ENCODE measurements around the gene PER3.

PER3 gene

DNA sequence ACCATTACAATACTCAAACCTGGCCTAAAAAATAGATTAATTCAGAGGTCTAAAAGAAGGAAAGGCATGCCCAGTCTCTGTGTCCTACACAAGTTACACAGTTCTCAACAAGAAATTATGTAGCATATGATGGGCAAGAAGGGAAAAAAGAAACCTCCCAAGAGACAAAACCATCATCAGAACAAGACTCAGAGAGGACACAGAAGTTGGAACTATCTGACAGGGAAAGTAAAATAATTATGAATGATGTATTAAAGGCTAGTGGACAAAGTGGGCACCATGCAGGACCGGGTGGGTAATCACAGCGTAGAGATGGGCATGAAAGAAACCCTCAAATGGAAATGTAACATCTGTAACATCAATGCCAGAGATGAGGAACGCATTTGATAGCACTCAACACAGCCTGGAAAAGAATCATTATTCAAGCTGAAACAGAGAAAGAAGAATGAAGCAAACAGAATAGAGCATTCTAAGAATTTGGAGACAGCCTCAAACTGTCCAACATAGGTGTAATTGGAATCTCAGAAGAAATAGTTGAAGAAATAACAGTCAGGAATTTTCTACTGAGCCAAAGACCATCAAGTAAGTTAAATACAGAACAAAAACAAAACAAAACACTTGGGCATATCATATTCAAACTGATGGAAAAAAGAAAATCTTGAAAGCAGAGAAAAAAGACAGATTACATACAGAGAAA is 29.7 kb downstream of the PER3 start:
- intact Hi-C loops (cut with DNase I): no loop called here
- DNase-seq: no peak

DNA sequence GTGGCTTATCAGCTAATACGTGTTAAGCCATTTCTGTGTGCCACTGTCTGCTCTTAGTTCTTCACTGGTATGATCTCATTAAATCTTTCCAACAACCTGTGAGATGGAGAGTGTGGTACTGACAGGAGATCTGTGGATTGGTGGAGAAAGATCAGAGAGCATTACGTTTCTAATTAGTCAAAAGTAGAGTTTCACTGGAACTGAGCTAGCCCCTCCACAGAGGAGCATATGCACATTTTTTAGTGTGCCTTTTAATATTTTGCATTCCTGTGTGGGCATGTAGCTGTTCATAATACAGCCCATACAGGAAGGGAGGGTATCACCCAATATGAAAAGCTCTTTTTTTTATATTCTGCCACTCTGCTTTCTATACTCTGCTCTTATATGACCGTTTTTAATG is 37.2 kb downstream of the PER3 start:
- DNase-seq: no peak
- intact Hi-C loops (cut with DNase I): no loop called here

DNA sequence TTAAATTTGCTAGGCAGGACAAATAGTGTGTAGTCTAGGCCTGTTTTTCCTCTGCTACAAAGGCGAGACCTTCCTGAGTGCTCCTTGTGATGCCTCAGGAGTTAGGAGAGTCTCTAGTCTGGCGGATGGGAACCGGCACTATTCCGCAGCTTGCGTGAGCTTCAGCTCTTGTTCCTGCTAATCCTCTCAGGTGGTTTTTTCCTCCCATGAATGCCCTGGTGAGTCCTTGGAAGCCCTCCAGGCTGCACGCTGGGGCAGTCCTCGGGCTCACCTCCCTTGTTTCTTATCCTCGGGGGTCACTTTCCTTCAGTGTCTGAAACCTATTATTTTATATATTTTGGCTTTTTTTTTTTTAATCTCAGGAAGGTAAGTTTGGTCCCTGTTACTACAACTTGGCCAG is 40.6 kb downstream of the PER3 start:
- no peak for DNase-seq
- intact Hi-C loops (cut with DNase I): no loop called here

DNA sequence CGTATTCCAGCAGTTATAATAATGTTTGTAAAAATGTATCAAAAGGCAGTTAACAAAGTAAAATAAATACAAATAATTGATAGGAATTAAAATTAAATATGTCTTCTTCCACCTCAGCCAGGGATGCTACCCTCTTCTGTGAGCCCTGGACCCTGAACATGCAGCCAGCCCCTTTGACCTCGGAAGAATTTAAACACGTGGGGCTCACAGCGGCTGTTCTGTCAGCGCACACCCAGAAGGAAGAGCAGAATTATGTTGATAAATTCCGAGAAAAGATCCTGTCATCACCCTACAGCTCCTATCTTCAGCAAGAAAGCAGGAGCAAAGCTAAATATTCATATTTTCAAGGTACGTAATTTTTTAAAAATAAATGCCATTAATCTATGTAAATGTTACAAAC is 42.3 kb downstream of the PER3 start:
- intact Hi-C loops (cut with DNase I): no loop called here

DNA sequence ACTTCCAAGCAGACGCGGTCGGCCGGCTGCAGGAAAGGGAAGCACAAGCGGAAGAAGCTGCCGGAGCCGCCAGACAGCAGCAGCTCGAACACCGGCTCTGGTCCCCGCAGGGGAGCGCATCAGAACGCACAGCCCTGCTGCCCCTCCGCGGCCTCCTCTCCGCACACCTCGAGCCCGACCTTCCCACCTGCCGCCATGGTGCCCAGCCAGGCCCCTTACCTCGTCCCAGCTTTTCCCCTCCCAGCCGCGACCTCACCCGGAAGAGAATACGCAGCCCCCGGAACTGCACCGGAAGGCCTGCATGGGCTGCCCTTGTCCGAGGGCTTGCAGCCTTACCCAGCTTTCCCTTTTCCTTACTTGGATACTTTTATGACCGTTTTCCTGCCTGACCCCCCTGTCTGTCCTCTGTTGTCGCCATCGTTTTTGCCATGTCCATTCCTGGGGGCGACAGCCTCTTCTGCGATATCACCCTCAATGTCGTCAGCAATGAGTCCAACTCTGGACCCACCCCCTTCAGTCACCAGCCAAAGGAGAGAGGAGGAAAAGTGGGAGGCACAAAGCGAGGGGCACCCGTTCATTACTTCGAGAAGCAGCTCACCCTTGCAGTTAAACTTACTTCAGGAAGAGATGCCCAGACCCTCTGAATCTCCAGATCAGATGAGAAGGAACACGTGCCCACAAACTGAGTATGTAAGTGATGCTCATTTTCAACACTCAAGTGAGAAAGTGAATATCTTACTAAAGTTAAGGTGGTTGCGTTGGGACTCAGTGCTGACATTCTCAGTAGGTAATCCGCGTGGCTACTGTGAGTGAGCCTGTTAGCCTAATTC is 43.2 kb downstream of the PER3 start:
- intact Hi-C loops (cut with DNase I): no loop called here
- DNase-seq: peak in 2 of 42 donors; percentile 15 to 27

More for the DNA sequence above, 42.3 kb downstream of the PER3 start:
- no peak for DNase-seq

DNA sequence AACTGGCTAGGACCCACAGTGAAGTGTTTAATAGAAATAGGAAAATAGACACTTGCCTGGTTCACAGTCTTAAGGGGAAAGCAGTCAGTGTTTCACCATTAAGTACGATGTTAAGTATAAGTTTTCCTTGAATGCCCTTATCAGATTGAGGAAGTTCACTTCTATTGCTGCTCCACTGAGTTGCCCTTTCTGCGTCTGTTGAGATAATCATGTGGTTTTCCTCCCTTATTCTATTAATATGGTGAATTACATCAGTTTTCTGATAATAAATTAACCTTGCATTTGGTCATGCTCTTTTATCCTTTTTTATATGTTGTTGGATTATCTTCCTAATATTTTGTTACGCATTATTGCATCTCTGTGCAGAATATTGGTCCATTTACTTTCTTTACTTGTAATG is 47.4 kb downstream of the PER3 start:
- intact Hi-C loops (cut with DNase I): no loop called here
- no peak for DNase-seq

DNA sequence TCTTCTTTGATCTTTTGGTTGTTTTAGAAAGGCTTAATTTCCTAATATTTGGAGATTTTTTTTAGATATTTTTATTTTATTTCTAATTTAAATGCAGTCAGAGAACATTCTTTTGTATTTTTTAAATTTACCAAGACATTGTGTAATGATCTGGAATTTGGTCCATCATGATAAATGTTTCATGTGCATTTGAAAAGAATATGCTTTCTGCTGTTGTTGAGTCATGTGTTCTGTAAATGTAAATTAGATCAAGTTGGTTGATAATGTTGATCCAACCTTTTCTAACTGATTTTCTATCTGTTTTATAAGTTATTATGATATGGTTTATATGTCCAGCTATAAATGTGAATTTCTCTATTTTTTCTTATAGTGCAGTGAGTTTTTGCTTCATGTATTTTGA is 48.9 kb downstream of the PER3 start:
- intact Hi-C loops (cut with DNase I): no loop called here
- no peak for DNase-seq

DNA sequence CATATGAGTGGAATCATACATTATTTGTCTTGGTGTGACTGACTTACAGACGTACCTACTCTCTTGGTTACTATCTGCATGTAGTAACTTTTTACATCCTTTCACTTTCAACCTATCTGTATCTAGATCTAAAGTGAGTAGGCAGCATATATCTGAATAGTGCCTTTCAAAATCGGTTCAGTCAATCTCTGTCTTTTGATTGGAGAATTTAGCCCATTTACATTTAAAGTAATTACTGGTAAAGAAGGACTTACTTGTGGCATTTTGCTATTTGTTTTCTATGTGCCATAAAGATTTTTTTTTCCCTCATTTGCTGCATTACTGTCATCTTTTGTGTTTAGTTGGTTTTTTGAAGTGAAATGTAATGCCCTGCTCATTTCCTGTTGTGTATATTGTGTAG is 54.6 kb downstream of the PER3 start:
- intact Hi-C loops (cut with DNase I): no loop called here
- DNase-seq: no peak

DNA sequence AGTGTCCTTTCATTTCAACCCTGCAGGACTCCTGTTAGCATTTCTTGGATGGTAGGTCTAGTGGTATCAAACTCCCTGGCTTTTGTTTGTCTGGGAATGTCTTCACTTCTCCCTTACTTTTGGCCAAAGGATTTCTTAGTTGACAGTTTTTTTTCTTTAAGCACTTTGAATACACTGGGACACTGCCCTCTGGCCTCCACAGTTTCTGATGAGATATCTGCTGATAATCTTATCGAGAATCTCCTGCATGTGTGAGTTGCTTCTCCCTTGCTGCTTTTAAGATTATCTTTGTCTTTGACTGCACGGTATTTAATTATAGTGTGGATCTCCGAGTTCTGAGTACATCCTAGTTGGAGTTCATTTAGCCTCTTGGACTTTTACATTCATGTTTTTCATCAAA is 55.4 kb downstream of the PER3 start:
- intact Hi-C loops (cut with DNase I): no loop called here
- DNase-seq: no peak

DNA sequence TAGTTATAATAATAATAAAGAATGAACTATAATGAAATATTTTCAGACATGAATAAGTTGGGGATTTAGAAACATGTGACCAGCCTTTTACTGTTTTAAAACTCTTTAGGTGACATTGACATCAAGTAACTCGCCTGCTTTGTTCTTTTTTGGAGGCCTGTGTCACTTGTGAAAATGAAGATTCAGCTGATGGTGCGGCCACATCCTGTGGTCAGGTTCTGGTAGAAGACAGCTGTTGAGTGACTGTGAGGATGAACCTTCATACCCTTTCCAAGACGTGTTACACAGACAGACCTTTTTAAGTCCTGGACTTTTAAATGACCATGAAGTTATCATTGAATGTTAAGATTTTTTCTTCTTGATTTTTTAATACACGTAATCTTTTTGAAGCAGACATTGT is 58.4 kb downstream of the PER3 start:
- intact Hi-C loops (cut with DNase I): no loop called here
- DNase-seq: no peak

DNA sequence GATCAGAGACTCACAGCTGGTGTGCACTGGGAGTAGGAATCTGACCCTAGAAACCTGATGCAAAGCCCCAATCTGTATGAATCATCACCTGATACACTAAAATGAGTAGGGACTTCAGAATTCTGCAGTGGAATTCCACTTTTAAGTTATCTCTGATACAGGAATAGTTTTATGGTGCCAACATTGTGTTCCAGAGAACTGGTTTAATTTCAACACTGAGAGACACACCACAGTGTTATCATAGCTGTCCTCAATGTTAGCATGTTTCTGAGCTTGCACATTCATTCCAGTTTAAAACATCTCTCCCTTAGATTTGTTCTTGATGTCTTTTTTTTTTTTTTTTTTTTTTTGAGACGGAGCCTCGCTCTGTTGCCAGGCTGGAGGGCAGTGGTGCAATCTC is 61.7 kb downstream of the PER3 start:
- intact Hi-C loops (cut with DNase I): no loop called here

DNA sequence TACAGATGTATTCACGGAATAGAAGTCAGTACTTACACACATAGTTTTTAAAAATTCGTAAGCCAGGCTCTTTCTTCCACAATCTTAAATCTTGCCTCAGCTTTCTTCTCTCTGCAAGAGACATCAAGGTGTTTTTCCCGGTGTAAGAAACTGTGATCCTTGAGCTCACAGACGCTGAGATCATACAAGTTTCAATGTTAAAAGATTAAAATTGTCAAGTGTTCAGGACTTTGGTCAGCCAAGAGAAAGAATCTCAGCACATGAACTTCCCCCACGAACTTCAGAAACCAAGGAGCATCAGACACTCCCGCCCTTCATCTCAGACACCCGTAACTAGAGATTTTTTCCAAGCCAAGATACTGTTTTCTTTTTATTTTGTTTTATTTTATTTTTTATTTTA is 62.6 kb downstream of the PER3 start:
- DNase-seq: no peak
- intact Hi-C loops (cut with DNase I): no loop called here

More for the DNA sequence above, 61.7 kb downstream of the PER3 start:
- DNase-seq: no peak

DNA sequence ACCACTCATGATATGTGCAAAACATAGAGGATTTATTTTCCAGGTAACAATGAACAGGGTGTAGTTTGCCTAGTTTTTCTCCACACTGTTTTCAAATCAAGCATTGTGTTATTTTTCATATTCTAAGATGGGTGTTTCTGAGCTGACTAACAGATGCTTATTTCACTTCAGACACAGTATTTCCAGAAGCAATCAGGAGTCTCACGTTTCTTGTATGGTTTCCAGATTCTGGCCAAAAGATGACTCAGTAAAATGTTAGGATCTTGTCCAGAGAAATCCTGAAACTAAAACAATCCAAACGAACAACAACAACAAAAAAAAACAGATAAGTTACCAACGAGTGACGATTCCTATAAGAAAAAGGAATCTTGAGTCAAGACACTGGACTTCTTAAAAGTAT is 63.5 kb downstream of the PER3 start:
- intact Hi-C loops (cut with DNase I): no loop called here
- no peak for DNase-seq

DNA sequence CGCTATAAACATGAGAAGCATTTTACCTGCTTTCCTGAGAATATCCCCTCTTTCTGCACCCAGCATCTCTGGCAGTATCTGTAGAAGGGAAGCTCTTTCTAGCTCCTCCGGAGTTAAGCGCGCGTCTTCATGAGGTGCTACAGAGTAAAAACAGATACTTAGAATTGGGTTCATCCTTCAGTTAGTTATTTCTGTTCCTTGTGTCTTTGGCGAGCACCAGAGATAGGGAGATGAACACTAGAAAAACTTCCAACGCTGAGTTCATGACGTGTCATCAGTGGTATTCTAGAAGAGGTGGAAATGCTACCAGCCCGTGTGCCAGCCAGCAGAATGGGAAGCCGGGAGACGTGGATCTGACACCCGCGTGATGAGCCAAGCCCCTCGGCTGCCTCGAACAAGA is 66.7 kb downstream of the PER3 start:
- intact Hi-C loops (cut with DNase I): no loop called here
- no peak for DNase-seq

DNA sequence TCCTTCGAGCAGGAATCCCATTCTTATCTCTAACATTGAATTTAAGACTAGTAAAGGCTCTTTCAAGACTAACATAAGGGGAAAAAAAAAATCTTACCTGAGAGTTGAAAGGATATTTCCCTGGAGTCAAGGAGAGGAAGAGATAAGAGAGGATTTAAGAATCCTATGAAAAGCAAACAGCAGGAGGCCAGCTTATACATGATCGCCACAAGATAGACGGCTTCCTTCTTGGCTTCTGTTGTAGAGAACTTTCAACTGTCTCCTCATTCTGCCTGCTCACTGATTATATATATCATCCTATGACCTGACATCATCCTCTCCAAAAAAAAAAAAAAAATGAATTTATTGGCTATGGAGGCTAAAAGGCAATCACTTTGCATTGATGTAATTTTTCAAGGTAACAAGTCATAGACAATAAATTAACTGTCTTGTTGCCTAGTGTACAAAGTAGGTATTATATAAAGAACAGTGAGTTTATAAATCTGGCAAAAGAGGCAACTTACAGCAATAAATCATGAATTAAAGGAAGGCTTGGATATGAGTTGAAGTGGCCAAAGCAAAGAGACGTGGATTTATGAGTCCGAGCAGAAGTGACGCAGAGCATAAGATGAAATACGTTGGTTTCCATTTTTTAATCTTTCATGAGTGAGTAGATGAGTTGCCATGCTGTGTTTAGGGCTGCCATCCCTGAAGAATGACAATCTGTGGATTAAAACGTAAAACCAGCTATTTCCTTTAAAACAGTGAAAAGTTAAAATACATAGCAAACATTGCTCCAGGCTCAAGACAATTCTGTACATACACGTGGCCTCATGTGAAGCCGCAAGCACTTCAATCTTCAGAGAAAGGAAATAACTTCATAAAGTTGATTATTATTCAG is 69.0 kb downstream of the PER3 start, which contains the start of gene UTS2:
TSS of gene UTS2 (minus strand) at position 262 of the 880 bp plus-strand sequence. CDS start at position 200, 62 bp downstream.
- intact Hi-C loops (cut with DNase I): no loop called here
- no peak for DNase-seq

DNA sequence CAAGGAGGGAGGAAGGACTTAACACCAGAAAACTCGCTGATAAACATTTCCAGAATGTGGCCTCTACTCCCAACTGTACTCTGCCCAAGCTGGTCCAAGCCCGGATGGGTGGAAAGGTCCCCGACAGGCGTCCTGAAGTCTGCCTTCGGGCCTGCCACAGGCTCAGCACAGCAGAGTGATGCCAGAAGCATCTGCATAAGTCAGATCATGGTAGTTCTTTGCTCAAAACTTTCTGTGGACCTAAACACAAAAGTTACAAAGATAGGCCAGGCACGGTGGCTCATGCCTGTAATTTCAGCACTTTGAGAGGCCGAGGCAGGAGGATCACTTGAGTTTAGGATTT is 69.6 kb downstream of the PER3 start:
- intact Hi-C loops (cut with DNase I): no loop called here
- DNase-seq: no peak

DNA sequence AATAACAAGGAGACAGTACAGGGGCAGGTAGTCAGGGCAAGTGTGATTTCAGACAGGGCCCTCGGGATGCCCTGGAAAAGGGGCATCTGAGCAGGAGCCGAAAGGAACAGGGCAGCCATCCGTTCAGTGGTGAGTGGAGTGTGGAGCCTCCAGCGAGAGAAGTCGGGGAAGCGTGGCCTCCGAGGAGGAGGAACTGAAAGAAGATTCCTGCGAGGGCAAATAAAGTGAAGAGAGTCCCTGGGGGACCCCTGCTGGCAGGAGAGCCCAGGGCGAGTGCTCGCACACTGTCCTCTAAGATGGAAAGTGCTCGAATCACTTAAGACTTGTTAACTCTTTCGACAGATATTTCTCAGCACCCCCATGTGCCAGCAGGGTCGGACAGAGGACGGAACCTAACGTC is 72.3 kb downstream of the PER3 start:
- intact Hi-C loops (cut with DNase I): no loop called here
- DNase-seq: peak in 8 of 42 donors; percentile 2 to 44 (median 11)

DNA sequence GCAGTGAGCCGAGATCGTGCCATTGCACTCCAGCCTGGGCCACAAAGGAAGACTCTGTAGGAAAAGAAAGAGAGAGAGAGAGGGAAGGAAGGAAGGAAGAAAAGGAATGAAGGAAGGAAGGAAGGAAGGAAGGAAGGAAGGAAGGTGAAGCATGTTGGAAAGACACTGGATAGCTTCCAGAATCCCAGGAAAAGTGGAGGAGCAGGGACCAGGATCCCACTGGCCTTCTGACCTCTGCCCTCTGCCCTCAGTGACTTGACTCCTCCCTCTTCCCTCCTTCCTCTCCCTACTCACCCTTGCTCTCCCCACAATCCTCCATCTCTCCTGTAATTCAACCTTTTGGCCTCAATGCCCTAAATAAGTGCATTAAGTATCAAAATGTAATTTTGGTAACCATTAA is 72.9 kb downstream of the PER3 start:
- DNase-seq: no peak
- intact Hi-C loops (cut with DNase I): no loop called here

DNA sequence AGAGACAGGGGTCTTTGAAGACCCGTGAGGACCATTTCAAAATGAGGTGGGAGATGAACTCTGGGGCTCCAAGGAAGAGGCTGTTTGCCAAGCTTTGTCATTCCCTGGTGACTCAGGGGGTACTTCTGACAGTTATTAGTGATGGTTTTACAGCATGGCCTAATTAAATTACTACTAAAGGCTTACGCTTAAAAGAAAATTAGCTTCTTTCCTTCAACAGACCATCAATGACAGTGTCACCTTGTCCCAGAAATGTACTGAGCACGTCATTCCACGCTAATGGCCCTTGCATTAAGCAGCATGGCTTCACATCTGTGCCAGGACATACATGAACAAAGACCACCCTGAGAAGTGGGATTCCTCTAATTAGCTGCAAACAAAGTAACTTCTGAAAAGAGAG is 73.9 kb downstream of the PER3 start:
- intact Hi-C loops (cut with DNase I): no loop called here
- no peak for DNase-seq

DNA sequence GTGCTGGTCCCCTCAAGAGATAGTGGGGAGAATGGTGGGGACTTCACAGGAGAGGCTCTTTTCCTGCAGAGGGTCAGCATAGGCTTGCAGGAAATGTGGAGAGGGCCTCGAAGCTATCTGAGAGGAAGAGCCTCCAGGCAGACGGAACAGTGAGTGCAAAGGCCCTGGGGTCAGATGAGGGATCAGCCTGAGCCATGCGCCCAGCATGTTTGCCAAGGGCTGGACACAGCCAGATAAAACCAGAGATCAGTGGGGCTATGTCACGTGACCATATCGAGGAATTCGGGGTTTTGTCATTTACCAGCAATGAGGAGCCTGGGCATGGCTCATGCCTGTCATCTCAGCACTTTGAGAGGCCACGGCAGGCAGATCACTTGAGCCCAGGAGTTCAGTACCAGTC is 75.3 kb downstream of the PER3 start:
- DNase-seq: no peak
- intact Hi-C loops (cut with DNase I): no loop called here

Measured in head of caudate nucleus (tissue), 42 donors.